ENCODE data around the gene ASB7.

Gene ASB7

GRCh38 chr15:100598655-100599054, 3.7 kb upstream of the ASB7 start:
- DNase-seq = no peak

GRCh38 chr15:100601163-100601562, 1.2 kb upstream of the ASB7 start:
- DNase-seq = no peak

- no peak for DNase-seq
Observed at GRCh38 chr15:100601617-100602063, 749 bp upstream of the ASB7 start.

- no peak for DNase-seq
Observed at GRCh38 chr15:100602823-100603393, 519 bp downstream of the ASB7 start.

- DNase-seq = no peak
Observed at GRCh38 chr15:100612539-100612938, 10.2 kb downstream of the ASB7 start.

DNA sequence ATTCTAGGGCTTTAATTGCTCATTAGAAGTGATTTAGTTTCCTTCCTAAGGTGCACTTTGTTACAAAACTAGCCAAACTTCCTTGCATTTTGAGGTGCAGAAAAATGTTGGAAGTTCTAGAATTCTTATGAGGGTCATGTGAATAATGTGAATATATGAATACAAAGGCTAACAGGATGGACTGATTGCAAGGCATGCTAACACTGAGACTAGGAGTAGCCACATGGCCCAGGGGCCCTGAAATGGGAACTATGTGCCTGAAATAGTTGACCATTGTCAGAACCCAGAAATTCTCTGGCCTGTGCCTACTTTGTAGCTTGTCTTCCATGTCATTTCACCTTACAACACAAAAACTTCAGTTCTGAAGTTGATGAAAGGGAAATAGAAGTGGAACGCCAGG, 10.8 kb downstream of the ASB7 start:
- no peak for DNase-seq

DNA sequence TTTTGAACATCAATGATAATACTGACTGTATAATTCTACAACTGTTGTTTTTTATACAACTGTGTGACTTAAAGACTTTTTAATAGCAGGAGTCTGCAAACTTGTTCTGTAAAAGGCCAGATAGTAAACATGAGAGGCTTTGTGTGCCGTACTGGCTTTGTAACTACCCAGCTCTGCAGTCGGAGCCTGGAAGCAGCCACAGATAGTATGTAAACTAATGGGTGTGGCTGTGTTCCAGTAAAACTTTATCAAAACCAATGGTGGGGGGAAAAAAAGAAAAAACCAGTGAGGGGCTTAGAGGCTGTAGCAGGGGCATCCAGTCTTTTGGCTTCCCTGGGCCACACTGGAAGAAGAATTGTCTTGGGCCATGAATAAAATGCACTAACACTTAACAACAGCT, 11.9 kb downstream of the ASB7 start:
- DNase-seq = no peak

- no peak for DNase-seq
Observed at GRCh38 chr15:100614918-100615317, 12.5 kb downstream of the ASB7 start.

GRCh38 chr15:100615801-100616200, 13.4 kb downstream of the ASB7 start:
- no peak for DNase-seq

- DNase-seq = no peak
Observed at GRCh38 chr15:100616700-100617099, 14.3 kb downstream of the ASB7 start.

DNA sequence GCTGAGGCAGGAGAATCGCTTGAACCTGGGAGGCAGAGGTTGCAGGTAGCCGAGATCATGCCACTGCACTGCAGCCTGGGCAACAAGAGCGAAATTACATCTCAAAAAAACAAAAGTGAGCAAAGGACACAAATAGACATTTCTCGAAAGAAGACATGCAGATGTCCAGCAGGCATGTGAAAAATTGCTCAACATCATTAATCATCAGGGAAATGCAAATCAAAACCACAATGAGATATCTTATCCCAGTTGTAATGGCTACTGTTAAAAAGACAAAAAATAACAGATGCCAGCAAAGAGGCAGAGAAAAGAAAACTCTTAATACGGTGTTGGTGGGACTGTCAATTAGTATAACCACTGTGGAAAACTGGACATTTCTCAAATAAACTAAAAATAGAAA, 20.9 kb downstream of the ASB7 start:
- DNase-seq = no peak

GRCh38 chr15:100627789-100628395, 25.5 kb downstream of the ASB7 start:
- DNase-seq = peak; percentile 67

DNA sequence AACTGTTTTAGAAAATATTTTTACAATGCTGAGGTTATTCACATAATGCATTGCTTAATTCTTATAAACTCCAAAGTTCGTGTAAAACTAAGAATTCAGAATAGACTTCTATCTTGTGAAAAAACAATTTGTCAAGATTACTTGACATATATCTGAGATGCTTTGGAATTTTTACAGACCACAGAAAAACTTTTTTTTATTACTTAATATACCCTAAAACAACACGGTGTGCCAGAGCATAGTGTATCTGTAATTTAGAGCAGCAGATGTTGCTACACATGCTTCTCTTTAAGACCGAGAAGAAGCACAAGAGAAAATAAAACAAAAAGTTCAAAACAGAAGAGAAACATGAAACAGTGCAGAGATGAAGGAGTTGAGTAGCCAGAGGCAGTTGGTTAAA, 26.4 kb downstream of the ASB7 start:
- no peak for DNase-seq

DNA sequence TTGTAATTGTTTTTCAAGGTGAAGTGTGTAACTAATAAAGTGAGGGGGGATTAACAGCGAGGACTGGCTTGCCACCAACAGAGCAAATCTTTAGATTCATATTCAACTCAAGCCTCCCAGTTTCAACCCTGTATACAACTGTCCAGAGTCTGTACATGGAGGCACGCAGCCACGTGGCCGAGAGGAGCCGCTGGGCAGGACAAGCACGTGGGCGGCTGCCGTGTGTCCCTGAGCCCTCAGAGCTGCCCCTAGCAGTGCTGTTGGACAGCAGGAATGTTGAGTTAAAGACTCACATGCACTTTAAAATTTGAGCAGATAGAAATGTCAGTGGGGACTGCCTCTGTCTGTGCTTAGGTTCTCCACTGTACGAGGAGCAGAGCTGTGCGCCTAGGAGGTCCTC, 29.4 kb downstream of the ASB7 start:
- DNase-seq = no peak

DNA sequence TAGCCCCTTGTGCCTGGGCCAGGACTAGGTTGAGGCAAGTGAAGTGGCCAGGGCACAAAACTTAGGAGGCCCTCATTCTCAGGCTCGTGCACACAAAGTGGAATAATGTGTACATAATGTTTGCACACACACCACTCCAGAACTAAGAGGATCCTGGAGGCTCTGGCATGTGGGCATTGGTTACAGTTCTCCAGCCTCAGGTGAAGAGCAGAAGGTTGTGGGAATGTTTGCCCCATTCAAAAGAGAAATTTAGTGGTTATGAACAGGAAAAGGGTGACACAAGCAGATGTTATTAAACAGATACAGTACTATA, 31.3 kb downstream of the ASB7 start:
- DNase-seq = no peak

DNA sequence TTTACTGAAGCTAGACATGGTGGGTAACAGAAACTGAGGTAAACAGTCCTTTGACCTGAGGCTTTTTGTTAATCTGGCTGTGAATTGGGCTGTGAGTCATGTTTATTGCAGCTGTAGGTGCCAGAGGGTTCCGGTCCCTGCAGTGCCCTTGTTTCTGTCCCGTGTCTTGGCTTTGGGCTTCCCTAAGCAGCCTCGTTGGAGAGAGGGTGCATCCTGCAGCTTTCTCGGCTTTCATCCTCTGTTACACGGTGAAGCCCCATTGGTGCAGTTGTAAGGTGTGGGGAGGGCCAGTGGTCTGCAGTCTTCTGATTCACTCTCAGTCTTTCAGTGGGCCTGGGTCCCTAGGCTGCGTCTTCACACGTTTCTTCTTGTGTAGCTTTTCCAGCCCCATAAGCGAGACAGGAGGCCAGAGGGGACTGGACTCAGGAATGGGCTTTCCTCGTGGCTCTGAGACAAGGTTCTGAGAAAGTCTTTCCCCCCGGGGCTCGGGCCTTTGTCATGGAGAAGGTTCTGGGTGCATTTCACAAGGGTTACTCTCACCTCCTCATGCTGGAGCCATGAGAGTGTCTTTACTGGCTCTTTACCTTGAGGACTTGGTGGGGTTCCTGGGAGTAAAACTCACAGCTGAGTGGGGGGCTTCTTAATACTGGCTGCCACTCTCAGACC, 33.1 kb downstream of the ASB7 start:
- no peak for DNase-seq

DNA sequence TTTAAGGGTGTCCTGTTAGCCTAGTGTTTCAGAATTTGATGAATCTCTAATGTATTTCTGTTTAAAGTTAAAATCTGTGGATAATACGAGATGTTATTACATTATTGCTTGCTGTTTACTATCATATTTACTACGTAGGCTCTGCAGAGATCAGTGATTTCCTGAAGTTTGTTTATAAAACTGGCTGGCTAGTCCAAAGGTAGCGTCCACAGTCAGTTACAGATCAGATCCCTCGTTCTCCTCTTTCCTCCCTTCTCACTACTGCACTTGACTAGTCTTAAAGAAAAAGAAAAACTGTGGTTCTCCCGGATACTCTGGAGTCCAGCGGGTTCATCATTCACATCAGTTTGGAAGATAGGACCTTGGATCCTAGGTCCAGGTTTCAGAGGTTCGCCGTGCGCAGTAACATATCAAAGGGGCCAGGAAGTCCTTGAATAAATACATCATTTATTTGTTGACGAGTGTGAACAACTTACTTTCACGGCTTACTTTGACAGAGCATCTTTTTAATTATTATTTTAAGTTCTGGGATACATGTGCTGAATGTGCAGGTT, 35.9 kb downstream of the ASB7 start:
- no peak for DNase-seq

DNA sequence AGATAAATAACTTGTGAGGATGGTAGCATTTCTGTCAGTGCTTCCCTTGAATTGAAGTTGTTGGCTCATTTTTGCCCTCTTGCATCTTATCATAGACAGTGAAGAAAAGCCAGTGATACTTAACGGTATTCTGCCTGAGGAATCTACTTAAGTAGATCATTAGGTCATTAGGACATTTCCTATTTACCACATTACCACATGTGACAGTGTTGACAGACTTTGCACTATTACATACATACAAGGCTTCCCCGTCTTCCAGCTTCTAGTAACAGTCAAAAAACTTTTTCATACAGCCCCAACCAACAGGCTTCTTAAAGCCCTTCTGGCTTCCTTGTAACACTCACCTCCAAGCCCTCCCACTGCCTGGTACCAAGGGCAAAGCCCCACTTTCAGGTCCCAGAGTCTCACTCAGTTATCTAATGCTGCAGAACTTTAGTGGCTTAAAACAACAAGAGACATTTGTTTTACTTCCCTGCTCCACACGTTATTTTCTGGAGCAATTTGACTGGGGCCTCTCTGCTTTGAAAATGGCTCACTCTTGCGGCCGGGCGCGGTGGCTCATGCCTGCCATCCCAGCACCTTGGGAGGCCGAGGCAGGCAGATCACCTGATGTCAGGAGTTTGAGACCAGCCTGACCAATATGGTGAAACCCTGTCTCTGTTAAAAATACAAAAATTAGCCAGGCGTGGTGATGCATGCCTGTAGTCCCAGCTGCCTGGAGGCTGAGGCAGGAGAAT, 40.0 kb downstream of the ASB7 start:
- no peak for DNase-seq

GRCh38 chr15:100642950-100643338, 40.6 kb downstream of the ASB7 start:
- DNase-seq = no peak

- DNase-seq = no peak
Observed at GRCh38 chr15:100645671-100646070, 43.3 kb downstream of the ASB7 start.

GRCh38 chr15:100648951-100649350, 46.6 kb downstream of the ASB7 start:
- no peak for DNase-seq

DNA sequence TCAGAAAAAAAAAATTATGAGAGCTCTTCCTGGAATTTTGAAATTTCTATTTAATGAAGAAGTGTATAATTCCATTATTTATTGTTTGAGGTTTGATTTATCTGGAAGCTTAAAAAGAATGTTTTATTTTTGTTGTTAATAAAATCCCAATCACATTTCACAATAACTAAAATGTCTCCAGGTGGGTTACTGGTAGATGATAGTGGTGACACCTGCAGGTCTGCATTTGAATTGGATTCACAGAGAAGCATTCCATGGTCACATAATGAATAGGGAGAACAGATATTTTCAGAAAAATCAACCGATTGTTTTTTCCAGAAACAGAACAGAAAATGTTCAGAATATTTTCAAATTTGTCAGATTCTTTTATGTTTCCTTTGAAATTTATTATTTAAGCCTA, 48.3 kb downstream of the ASB7 start:
- DNase-seq = no peak

DNA sequence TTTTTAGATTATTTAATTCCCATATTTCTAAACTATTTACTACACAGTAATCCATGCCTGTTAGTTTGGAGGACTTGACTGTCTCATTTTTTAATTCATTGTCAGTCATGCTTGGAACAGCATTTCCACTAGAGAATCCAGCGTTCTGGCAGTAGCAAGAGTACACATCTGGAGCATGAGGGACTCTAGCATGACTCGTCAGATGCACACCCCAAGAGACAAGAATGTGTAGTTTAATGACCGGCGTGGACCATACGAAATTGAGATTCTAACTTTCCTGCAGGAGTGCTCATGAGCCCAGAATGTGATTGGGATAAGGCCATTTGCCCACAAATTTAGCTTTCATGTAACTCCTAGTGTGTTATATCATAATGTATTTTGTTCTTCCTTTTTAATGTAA, 48.9 kb downstream of the ASB7 start:
- DNase-seq = peak; percentile 49

- no peak for DNase-seq
Observed at GRCh38 chr15:100652116-100652515, 49.7 kb downstream of the ASB7 start.
